ENCODE results near the gene STAC3. TPM values are rescaled to one million over a fixed set of nuclear protein-coding genes. Genes with fewer than 3 reads are reported as not detected.

The STAC3 gene
- total RNA-seq, 2 experiments from 2014 or later: 5.1 to 5.2 TPM

- H3K4me3 Mint-ChIP-seq: no peak overlapping the region
- H3K36me3 Mint-ChIP-seq (ENCODE audit: low read depth): no peaks in the 10 kb centered on the region
- ChIA-PET CTCF (interaction anchor here (0.6 to 10.9 kb wide), 7 partner anchors 9 to 213 kb away, joined by 3 to 332 read pairs (median 17); partner anchors contain the start of gene STAC3), POLR2A (no interaction called here)
- H3K27ac Mint-ChIP-seq: no peak overlapping the region
- peaks cover 45% of the 10 kb centered on the region for H3K4me1 Mint-ChIP-seq
- no peak for DNase-seq
- H3K27me3 Mint-ChIP-seq: peaks cover 80% of the 10 kb centered on the region
- no peaks in the 10 kb centered on the region for H3K9me3 Mint-ChIP-seq
Observed at GRCh38 chr12:57223191-57224165, 27.5 kb downstream of the STAC3 start.

- Mint-ChIP-seq H3K4me3 (no peak overlapping the region), H3K36me3 (ENCODE audit: low read depth) (no peaks in the 10 kb centered on the region), H3K4me1 (peaks cover 45% of the 10 kb centered on the region), H3K9me3 (no peaks in the 10 kb centered on the region), H3K27me3 (peaks cover 86% of the 10 kb centered on the region), H3K27ac (no peak overlapping the region)
- ChIA-PET CTCF (interaction anchor here (0.6 to 6.0 kb wide), 7 partner anchors 9 to 214 kb away, joined by 3 to 61 read pairs (median 10); no protein-coding TSS in a partner anchor), POLR2A (no interaction called here)
- DNase-seq: no peak
Observed at GRCh38 chr12:57222286-57223190, 28.4 kb downstream of the STAC3 start.

- H3K27me3 Mint-ChIP-seq: peaks cover 82% of the 10 kb centered on the region
- POLR2A ChIA-PET: no interaction called here
- H3K4me1 Mint-ChIP-seq: peaks cover 40% of the 10 kb centered on the region
- CTCF ChIA-PET: interaction anchor here (0.7 to 2.6 kb wide), 6 partner anchors 9 to 21 kb away, joined by 3 to 18 read pairs (median 8); no protein-coding TSS in a partner anchor
- H3K4me3 Mint-ChIP-seq: no peak overlapping the region
- no peak overlapping the region for H3K27ac Mint-ChIP-seq
- DNase-seq: no peak
- H3K9me3 Mint-ChIP-seq: no peaks in the 10 kb centered on the region
- H3K36me3 Mint-ChIP-seq (ENCODE audit: low read depth): no peaks in the 10 kb centered on the region
Observed at GRCh38 chr12:57221169-57221917, 29.6 kb downstream of the STAC3 start.

DNA sequence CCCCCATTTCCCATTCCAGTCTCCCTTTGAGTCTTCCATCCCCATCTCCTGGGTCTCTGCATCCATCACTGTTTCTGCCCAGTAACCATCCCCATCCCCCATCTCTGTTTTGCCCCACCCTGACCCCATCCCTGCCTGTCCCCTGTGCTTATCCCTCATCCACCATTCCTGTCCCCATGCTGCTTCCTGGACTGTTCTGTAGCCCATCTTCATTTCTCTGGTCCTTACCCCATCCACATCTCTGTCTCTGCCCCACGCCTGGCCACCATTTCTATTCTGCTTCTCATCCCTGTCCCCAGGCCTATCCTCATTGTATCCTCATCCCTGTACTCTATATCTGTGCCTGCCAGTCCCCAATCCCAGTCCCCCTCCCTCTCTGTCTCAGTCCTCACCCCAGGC lies 30.2 kb downstream of the STAC3 start:
- H3K36me3 Mint-ChIP-seq (ENCODE audit: low read depth): no peaks in the 10 kb centered on the region
- CTCF ChIA-PET: interaction anchor here (2.6 kb wide), 1 partner anchor 18 kb away, joined by 17 read pairs; no protein-coding TSS in a partner anchor
- peaks cover 80% of the 10 kb centered on the region for H3K27me3 Mint-ChIP-seq
- no peaks in the 10 kb centered on the region for H3K9me3 Mint-ChIP-seq
- no peak for DNase-seq
- H3K4me3 Mint-ChIP-seq: no peak overlapping the region
- peaks cover 39% of the 10 kb centered on the region for H3K4me1 Mint-ChIP-seq
- no peak overlapping the region for H3K27ac Mint-ChIP-seq
- POLR2A ChIA-PET: no interaction called here

DNA sequence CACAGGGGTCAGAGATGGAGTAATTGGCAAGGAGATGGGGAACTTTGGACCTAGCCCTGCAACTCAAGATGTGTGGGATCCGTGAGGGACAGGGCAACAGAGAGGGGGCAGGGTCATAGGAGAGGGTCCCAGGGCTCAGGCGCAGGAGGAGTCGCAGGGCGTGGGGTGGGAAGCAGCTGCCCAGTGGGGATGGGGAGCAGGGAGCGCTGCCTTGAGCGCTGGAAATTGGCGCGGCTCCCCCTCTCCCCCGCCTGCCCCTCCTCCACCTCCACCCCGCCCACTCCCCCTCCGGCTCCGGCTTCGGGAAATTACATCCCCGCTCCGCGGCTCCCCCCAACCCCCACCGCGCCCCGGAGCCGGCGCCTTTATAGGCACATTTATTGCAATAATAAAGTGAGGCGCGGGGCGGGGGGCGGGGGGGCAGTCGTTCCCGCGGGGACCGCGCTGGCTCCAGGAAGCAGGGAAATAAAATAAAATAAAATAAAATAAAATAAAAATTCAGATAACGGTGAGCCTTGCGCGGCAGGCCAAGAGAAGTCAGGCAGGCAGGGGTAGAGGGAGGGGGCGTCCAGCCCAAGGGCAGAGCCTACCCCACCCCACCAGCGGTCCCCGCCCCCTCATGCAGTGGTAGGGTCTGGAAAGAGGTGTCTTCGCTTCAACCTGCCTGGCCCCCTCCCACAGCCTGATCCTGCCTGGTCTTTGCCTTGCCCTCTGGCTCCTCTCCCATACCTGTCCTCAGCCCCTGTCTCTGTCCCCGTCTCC lies 30.8 kb downstream of the STAC3 start:
- no peak for DNase-seq
- Mint-ChIP-seq H3K4me1 (peaks cover 40% of the 10 kb centered on the region), H3K27me3 (peaks cover 81% of the 10 kb centered on the region), H3K4me3 (no peak overlapping the region), H3K27ac (no peak overlapping the region), H3K9me3 (no peaks in the 10 kb centered on the region), H3K36me3 (ENCODE audit: low read depth) (no peaks in the 10 kb centered on the region)
- ChIA-PET POLR2A (no interaction called here), CTCF (interaction anchor here (1.5 to 4.0 kb wide), 3 partner anchors 9 to 21 kb away, joined by 6 to 34 read pairs (median 25); partner anchors contain the start of gene SHMT2)

- H3K36me3 Mint-ChIP-seq (ENCODE audit: low read depth): no peaks in the 10 kb centered on the region
- H3K27me3 Mint-ChIP-seq: peaks cover 84% of the 10 kb centered on the region
- POLR2A ChIA-PET: no interaction called here
- H3K4me3 Mint-ChIP-seq: no peak overlapping the region
- peaks cover 42% of the 10 kb centered on the region for H3K4me1 Mint-ChIP-seq
- no peak overlapping the region for H3K27ac Mint-ChIP-seq
- DNase-seq: no peak
- no peaks in the 10 kb centered on the region for H3K9me3 Mint-ChIP-seq
- CTCF ChIA-PET: interaction anchor here (1.5 to 4.0 kb wide), 3 partner anchors 10 to 22 kb away, joined by 6 to 34 read pairs (median 25); partner anchors contain the start of gene SHMT2
Observed at GRCh38 chr12:57219205-57219992, 31.6 kb downstream of the STAC3 start.

DNA sequence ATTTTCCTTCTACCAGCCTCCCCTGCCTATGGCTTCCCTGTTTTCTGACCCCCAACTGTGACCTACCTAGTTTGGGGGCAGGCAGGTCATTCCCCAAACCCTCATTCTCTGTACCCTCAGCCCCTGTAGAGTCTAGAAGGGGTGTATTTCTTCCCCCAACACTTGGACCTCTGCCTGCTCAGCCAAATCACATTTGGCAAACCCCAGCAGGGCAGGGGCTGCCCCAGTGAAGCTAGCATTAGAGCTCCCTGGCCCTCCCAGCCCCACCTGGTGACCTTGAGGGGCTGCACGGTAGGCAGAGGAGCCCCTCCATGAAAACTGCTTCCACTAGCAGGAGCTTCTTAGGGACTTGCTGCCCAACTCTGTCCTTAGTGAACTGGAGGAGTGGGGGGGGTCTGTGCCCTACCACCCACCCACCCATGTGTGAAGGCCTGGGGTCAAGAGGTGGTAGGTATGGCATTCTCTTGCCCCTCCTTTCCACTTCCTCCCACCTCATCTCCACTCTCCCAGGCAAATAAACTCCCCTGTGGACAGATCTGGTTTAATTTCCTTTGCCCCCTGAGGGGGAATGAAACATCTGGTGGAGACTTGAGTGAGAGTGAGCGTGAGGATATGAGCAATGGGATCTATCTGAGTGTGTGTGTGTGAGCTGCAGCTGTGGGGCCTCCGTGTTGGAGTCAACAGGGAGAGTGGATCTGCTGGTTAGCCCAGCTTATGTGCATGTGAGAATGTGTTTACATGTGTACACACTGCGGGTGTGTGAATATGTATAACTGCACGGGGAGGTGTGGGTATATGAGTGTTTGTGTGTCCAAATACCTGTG lies 32.7 kb downstream of the STAC3 start:
- H3K4me3 Mint-ChIP-seq: peak overlapping the region; percentile 13
- H3K27ac Mint-ChIP-seq: no peak overlapping the region
- no peaks in the 10 kb centered on the region for H3K9me3 Mint-ChIP-seq
- DNase-seq: no peak
- H3K27me3 Mint-ChIP-seq: peaks cover 87% of the 10 kb centered on the region
- no peaks in the 10 kb centered on the region for H3K36me3 Mint-ChIP-seq (ENCODE audit: low read depth)
- CTCF ChIA-PET: interaction anchor here (1.5 to 4.0 kb wide), 3 partner anchors 11 to 241 kb away, joined by 4 to 34 read pairs (median 25); partner anchors contain the start of gene SHMT2
- peaks cover 49% of the 10 kb centered on the region for H3K4me1 Mint-ChIP-seq
- POLR2A ChIA-PET: no interaction called here

- ChIA-PET CTCF (interaction anchor here (0.7 to 4.0 kb wide), 4 partner anchors 12 to 242 kb away, joined by 3 to 34 read pairs (median 14); partner anchors contain the start of gene SHMT2), POLR2A (no interaction called here)
- Mint-ChIP-seq H3K4me3 (peak overlapping the region; percentile 72), H3K36me3 (ENCODE audit: low read depth) (no peaks in the 10 kb centered on the region), H3K4me1 (peaks cover 45% of the 10 kb centered on the region), H3K9me3 (no peaks in the 10 kb centered on the region), H3K27me3 (peaks cover 77% of the 10 kb centered on the region), H3K27ac (peak overlapping the region; percentile 51)
- no peak for DNase-seq
Observed at GRCh38 chr12:57216921-57217879, 33.8 kb downstream of the STAC3 start.

DNA sequence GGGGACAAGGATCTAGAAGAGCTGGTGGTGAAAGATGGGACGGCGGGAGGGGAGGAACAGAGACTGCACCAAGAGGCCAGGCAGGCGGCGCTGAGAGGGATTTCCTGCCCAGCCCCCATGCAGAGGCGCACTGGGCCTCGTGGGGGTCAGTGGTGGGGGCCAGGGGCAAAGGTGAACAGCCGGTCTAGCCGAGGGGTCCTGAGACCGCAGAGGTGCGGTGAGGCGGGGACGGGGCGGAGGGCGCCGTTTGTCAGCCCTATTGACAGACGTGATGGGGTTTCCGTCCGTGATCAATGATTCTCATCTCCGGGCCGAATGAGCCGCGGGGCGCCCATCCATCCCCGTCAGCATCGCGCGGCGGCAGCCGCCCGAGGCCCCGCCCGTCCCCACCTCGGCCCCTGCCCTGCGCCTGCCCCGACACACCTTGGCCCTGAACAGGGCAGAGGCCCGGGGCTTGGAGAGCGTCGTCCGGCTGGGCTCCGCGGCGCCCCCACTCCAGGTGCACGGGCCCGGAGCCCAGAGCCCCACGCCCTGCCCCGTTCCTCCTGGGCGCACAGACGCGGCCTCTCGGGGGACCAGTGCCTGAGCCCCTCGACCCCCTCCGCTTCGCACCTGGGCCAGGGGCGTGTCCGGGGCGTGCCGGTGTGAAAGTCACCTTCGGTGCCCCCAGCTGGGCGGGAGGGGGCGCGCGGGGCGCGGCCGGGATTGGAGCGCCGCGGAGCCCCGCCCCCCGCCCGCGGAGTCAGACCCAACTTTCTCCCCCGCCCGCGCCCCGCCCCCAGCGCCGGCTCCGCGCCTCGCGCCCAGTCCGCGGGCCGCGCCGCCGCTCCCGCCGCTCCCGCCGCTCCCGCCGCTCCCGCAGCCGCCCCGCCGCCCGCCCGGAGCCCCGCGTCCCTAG lies 34.7 kb downstream of the STAC3 start, which contains the start of gene NXPH4:
NXPH4 (plus strand) TSS at position 781 of the 898 bp plus-strand sequence. CDS start 176 bp downstream, outside the sequence.
- peaks cover 67% of the 10 kb centered on the region for H3K27me3 Mint-ChIP-seq
- H3K27ac Mint-ChIP-seq: peak within 1 kb of the TSS; percentile 51
- ChIA-PET POLR2A (no interaction called here), CTCF (interaction anchor here (0.7 to 5.9 kb wide), 8 partner anchors 9 to 195 kb away, joined by 3 to 142 read pairs (median 20); partner anchors contain the start of gene SHMT2)
- peak within 1 kb of the TSS; percentile 72 for H3K4me3 Mint-ChIP-seq
- H3K36me3 Mint-ChIP-seq (ENCODE audit: low read depth): no peaks in the 10 kb centered on the region
- peaks cover 41% of the 10 kb centered on the region for H3K4me1 Mint-ChIP-seq
- peak; percentile 59 for DNase-seq
- H3K9me3 Mint-ChIP-seq: no peaks in the 10 kb centered on the region

All from activated CD4-positive, alpha-beta T cell treated with anti-CD3 and anti-CD28 coated beads, Interleukin-2, amount 10 ng/mL, durations not matched to agents 7 days and 5 days (primary cell).